Stimulated activated CD8-positive, alpha-beta memory T cell treated with anti-CD3 and anti-CD28 coated beads, Interleukin-15, amount 100 ng/mL, for 1 hour (primary cell): Measurements from ENCODE around the gene FCGR3A.
"Not testable (repeated sequence)": the region's sequence is repeated elsewhere in the genome, so short reads cannot be mapped to it uniquely, and the experiment has no call there.

Experiments used
- DNase-seq: peaks from one replicate; pipeline ENCODE4 v3.0.0-alpha.2; 2020; ENCODE audit warnings: low read depth

The FCGR3A gene

DNA sequence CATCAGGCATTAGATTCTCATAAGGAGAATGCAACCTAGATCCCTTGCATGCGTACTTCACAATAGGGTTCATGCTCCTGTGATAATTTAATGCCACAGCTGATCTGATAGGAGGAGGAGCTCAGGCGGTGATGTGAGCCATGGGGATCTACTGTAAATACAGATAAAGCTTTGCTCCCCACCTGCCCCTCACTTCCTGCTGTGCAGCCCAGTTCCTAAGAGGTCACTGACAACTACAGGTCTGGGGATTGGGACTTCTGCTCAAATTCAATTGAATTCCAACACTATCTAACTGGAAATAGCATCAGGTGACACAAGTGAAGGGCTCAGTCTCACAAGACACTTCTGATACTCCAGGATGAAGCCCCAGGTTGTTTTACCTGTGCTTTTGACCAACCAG lies 7.4 kb upstream of the FCGR3A start:
- DNase-seq = not testable (repeated sequence)

DNA sequence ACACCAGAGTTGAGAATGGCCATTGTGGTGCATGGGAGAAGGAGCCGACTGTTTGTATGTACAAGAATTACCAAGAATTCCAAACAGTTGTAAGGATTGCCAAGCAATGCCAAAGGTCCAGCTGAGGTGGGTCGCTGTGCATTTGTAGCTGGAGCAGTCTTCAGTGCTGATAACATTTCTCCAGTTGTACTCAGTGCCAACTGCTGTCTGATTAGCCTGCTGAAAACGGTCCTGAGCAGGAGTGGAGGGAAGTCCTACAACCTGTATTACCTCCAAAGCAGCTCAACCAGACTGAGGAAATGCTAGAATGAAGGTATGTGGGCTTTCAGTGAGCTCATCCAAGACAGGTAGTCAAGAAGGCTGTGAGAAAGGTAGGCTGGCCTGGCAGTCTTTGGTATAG lies 6.5 kb upstream of the FCGR3A start:
- DNase-seq = not testable (repeated sequence)

DNA sequence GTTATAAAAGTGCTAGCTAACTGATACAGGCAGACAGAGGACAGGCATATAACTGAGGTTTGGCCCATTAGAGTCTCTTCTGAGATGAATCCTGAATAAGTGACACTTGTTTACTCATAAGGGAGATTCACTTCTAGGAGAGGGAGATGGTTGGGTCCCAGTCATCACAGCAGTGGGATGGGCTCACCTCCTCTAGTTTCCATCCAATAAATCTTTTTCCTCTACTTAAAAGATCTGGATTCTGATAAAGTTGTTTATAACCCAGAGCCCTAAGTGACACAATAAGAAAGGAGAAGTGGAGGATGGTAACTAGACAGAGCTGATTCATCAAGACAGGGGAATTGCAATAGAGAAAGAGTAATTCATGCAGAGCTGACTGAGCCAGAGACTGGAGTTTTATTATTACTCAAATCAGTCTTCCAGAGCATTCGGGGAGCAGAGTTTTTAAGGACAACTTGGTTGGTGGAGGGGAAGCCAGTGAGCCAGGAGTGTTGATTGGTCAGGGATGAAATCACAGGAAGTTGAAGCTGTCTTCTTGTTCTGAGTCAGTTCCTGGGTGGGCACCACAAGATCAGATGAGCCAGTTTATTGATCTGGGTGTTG lies 5.3 kb upstream of the FCGR3A start:
- DNase-seq = not testable (repeated sequence)

DNA sequence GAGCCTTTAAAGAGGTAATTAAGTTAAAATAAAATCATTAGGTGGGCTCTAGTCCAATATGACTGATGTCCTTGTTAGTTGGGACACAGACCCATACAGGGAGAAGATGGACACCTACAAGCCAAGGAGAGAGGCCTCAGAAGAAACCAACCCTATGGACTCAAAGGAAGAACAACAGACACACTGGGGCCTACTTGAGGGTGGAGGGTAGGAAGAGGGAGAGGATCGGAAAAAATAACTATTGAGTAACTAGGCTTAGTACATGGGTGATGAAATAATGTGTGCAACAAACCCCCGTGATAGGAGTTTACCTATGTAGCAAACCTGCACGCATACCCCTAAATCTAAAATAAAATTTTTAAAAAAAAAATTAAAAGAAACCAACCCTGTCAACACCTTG lies 4.7 kb upstream of the FCGR3A start:
- not testable (repeated sequence) for DNase-seq

DNA sequence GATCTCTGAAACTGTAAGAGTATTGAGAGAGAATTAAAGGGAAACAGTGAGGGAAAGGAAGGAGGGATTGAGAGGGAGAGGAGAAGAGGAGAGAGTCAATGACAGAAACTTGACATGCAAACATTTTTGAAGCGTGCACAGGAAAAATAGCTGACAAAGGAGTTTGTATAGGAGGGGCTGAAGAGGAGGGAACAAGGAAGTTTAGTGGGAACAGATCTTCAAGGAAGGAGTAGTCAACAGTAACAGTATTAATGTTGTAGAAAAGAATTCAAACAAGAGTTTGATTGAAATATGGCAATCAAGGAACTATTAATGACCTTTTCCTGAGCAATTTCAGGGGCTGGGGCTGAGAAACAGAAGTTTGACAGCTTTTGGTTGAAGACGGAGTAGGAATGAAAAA lies 4.0 kb upstream of the FCGR3A start:
- DNase-seq = not testable (repeated sequence)

DNA sequence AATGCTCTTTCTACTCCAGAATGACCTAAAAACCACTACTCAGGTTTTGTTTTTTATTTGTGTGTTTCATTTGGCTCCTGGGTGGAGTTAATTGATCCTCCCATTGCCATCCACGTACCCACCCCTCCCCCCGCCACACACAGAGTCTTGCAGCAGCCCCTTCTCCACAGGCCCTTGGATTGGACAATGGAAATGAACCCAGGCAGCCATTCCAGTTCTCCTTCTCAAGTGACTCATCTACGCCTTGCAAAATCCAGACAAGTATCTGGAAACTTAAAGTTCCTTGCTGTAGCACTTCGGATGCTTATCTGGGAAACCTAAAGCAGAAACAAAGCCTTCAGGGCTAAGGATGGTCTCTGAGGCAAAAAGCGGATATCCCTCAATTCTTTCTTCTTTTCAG lies 1.3 kb upstream of the FCGR3A start:
- DNase-seq = not testable (repeated sequence)

DNA sequence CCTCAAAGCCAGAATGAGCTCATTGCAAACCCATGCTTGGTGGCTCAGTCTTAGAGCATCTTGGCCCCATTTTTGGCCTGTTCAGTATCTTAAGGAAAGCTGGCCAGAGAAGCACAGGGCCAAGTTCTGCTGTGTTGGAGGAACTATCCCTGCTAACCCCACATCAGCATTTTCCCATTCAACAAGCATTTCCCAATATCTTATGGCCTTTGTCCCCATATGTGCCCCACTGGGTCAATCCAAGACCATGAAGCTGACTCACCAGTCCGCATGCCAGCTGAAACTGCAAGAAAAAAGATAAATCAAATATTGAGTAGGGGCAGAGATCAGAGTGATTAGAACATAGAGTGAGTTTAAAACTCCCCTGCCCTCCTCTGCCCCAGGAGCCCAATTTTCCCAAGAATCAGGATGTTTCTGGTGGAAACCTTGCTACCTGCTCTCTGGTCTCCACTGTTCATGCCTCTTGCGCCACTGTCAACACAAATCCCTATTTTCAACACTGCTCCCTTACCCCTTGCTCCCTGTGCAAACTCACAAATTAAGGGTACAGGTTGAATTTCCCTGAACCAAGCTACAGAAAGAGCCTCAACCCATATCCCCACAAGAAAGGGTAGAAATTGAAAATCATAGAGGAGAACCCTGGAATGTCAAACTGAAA lies 740 bp downstream of the FCGR3A start:
- DNase-seq = not testable (repeated sequence)

DNA sequence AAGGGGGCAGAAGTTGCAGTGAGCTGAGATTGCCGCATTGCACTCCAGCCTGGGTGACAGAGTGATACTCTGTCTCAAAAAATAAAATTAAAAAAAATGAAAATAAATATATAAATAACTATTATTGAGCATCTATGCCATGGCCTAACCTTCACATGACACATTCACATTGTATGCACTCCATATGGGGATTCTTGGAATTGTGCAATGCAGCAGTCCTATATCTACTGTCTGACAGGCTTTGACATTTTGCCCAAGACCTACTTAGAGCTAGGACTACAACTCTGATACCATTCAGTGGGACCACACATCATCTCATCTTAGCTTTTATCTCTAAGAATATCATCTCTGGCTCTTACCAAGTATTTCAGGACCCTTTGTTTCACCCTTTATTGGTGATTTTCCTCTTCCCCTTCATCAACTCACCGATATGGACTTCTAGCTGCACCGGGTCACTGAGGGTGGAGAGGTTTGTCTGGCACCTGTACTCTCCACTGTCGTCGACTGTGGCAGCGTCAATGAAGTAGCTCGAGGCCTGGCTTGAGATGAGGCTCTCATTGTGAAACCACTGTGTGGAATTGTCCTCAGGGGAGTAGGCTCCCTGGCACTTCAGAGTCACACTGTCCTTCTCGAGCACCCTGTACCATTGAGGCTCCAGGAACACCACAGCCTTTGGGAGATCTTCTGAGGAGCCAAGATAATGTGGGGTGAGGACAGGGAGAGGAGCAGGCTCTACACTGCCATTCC lies 1.4 kb downstream of the FCGR3A start:
- not testable (repeated sequence) for DNase-seq

DNA sequence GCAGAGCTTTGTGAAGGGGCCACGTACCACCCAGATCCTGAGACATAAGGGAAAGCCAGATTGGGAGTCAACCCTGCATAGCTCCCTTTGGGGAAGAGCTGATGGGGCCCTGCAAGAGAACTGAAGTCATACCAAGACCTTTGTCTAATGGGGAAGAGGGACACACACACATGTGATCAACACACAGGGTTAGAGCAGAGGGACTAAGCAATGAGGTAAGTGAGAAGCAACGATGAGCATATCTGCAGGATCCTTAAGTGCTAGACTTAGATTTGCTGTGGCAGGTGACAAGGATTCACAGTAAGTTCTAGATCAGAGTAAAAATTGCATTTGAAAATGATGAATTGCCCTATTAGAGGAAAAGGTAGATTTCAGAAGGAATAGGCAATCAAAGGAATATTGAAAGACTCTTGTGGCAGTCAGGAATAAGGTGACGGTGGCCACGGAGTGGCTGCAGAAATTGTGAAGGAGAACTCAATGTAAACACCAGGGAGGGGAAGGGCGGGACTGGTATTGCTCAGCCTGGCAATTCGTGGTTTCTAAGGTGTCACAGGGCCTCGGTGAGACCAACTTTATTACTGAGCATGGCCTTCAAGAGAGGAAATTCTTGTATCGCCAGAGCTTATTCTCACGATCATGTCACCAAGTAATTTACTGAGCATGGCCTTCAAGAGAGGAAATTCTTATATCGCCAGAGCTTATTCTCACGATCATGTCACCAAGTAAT lies 4.5 kb downstream of the FCGR3A start:
- not testable (repeated sequence) for DNase-seq

DNA sequence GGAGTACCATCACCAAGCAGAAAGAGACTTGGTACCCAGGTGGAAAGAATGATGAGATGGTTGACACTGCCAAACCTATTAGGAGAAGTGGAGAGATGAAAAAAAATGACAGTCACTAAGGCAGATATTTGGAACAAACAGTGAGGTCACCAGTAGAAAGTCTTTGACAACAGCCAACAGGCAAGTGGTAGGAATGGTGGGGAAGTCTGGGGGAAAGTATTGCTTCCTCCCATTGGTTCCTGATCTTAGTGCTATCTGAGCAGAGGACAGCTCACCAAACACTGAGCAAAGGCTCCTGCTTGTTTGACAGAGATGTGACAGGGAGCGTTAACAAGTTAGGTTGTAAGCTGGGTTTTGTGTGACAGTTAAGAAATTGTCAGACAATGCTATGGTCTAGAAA lies 6.5 kb downstream of the FCGR3A start:
- DNase-seq = not testable (repeated sequence)

DNA sequence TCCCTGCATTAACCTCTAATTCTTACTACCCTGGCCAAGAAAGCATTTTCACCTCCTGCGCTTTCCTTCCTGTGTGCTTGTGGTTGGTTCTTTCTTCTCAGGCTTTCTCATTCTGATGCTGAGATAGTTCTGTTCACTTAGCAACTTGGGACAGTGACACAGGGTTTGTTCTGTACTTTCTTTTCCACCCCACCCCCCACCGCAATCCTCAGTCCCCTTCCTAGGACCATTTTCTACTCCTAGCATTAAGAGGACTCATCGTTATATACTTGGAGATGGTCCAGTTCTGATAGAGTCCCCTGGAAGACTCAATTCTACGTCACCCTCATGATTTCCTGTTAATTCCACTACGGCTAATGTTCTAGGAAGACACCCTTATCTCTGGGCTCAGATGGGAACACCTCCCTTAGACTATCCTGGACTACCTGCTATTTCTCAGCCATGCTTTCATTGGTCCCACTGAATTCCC lies 7.5 kb downstream of the FCGR3A start:
- not testable (repeated sequence) for DNase-seq

DNA sequence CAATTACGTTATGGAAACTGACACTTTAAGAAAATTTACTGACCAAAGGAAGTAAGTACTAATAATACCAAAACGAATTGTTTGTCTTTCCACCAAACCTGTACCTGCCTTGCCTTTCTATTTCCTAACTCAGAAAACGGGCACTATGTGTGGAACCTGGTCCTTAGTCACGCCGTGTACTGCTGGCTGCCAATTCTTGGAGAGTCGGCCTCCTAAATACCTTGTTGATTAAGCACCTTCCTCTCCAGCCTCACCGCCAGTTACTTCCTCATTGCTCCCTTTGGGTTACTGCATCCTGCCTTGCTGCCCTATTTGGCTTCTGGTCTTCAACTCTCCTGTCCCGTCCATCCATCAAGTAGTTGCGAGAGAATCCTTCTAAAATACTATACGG lies 9.1 kb downstream of the FCGR3A start:
- not testable (repeated sequence) for DNase-seq

DNA sequence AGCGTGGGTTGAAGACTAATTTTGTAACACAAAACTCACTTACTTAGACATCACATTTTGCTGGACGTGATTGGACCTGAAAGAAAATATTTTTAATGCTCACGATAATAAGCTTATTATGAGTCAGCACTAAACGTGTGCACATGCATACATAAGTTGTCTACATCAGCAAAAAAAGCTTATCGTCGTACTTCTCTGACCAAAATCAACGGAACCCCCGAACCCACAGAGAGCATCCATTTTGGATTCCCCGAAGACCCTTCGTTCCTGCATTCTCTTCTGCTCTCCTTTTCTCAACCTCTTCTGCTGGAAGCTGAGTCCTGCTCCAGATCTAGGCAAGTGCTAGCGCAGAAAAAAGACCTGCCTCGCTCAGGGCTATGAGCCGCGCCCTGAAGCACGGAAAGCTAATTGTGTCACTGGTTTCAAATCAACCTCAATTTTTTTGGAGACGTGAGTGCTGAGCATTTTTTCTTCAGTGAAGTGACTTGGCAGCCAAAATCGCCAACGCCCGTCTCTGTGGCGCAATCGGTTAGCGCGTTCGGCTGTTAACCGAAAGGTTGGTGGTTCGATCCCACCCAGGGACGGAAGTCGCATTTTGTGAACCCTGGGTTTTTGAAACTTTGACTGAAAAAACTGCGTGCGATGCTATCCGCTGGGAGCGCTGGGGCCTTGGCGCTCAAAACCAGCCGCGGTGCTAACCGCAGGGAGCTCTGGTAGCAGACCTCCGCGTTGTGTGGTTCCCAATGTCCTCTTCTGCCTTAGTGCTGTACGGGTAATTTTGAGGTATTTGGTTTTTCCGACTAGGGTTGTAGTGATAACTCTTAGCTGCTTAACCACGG lies 9.7 kb downstream of the FCGR3A start:
- DNase-seq = peak; percentile 94

DNA sequence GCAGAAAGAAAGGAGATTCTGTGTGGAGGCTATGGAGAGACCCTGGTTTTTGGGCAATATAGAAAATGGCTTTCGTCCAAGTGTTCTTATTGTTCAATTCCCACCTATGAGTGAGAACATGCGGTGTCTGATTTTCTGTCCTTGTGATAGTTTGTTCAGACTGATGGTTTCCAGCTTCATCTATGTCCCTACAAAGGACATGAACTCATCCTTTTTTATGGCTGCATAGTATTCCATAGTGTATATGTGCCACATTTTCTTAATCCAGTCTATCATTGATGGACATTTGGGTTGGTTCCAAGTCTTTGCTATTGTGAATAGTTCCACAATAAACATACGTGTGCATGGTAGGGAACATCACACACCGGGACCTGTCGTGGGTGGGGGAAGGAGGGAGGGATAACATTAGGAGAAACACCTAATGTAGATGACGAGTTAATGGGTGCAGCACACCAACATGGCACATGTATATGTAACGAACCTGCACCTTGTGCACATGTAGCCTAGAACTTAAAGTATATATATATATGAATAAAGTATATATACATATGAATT lies 10.6 kb downstream of the FCGR3A start:
- DNase-seq = not testable (repeated sequence)

DNA sequence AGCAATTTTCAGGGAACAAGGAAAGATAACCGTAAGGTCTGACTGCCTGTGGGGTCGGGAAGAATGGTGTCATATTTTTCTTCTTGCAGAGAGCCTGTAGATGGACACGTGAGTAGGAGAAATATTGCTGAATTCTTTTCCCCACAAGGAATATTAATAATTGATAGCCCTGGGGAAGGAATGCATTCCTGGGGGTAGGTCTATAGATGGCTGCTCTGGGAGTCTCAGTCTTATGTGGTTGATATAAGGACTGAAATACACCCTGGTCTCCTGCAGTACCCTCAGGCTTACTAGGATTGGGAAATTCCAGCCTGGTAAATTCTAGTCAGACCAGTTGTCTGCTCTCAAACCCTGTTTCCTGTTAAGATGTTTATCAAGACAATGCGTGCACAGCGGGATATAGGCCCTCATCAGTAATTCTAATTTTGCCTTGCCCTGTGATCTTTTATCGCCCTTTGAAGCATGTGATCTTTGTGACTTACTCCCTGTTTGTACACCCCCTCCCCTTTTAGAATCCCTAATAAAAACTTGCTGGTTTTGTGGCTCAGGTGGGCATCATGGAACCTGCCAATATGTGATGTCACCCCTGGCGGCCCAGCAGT lies 12.4 kb downstream of the FCGR3A start:
- DNase-seq = not testable (repeated sequence)

DNA sequence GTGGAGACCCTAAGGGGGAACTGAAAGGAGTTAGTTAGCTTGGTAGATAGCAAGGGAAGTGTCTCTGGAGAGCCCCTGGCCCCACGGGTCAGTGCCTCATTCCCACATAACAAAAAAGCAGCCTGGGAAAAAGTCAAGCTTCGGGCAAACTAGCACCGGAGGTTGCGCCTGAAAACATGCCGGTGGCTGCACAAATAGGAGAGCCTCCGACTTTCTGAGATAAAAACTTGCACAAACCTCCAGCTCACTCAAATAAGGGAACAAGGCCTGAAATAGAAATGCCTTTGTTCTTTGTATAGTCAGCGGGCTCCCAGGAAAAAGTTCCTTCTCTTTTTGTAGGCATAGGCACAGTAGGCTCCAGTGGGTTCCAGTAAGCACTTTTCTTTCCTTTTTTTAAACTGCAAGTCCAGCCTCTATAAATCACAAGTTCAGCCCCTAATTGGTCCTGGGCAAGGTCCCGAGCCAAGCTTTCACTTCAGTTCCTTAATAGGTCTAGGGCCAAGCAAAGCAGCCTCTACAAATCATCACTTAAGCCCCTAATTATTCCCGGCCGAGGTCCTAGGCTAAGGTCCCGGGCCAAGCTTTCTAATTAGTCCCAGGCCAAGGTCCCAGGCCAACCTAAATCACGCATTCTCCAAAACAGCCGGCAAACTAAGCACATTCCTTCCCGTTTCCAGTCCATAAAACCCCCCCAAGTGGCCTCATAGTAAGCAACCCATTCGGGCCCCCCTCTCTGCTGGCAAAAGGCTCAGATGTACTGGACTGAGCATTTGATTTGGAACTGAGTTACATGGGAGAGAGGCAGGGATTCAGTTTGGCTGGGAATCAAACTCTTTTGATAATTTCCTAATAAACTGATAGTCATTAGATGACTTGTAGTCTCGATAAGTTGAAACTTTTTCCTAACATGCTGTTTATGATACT lies 16.7 kb downstream of the FCGR3A start:
- not testable (repeated sequence) for DNase-seq

DNA sequence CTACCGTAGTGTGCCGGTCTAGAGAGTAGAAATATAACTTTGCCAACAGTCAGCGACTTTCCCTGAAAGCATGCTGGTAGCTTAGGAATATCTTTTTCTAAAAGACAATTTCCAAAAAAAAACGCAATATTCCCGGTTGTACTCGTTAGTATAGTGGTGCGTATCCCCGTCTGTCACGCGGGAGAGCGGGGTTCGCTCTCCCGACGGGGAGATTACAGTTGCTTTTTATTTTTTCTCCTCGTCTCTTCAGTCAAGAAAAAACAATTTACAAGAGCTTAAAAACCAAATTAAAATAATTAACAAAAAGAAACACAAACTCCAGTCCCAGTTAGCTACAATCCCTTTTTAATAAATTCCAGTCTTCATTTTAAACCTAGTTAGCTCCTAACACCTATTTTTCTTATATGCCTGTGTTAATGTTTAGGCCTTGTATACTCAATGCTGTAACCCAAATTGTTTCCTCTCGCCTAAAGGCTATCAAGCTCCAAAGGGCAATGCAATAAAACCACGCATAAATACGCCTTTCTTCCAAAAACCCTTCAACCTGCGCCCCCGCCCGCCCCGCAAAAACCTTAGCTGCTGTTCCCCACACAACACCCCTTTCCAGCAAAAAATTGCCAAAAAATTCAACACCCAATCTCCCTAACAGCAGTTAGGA lies 17.5 kb downstream of the FCGR3A start:
- no peak for DNase-seq

DNA sequence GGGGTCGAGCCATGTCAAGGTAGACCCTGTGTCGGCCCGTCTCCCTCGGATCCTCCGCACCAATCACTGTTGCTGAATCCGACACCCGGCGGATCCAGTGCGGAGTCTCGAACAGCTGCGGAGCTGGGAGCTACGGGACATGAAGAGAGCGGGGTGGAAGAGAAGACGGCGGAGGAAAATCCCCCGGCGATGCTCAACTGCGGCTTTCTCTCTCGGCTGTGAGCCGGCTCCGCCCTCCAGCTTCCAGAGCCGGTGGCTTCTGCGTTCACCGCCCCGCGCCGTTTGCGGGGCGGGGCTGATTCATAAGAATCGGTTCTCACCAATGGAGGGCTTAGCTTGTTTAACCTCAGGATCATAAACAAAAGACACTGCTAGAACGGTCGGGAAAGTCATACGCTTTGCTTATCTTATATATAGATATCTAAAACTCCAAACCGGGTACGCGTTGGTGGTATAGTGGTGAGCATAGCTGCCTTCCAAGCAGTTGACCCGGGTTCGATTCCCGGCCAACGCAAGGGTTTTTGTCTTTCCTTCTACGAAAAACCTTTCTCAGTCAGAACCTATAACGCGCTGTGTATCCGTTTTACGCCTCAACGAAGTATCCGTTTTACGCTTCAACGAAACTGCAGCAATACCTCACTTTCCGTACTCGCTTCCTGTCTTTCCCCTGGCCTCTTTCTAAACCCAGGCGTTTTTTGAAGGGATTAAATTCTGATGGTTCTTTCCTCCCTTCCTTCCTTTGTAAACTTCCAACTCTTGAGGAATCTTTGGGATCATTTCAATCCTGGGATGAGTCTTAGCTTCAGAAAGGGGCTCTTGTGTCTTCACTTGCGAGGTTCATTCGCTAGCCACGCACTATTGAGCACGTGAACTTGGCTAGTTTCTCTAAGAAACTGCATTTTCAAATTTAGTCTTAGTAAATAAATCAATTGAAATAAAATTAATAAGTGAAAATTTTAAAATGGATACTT lies 18.7 kb downstream of the FCGR3A start:
- peak; percentile 92 for DNase-seq
